Pancreas (tissue), 10 donors: ENCODE results near the gene JMY. TPM values are rescaled to one million over a fixed set of nuclear protein-coding genes. Genes with fewer than 3 reads are reported as not detected.

ENCODE experiments used
- ATAC-seq, 4 donors: fragments of 200-7000 bp; cut with Tn5 transposase; one replicate each; pipeline versions ENCODE4 v1.8.0 to v1.9.1; 2020; ENCODE audit warnings: mild to moderate bottlenecking in 4 of 4, moderate library complexity in 4 of 4
- DNase-seq, 6 donors: peaks; one replicate each; pipeline ENCODE4 v3.0.0-alpha.2; 2020
- FAIRE-seq: peaks from 2 replicates; lab custom pipeline; 2012; peaks lifted over from hg19 to GRCh38; lab: Jason Lieb, UNC
- H3K27ac ChIP-seq, 4 donors: fragments of 200-600 bp; sonication (generic); 1 replicate in 3 of 4; 2 replicates in 1 of 4; pipeline versions ENCODE4 v1.5.0 to v1.8.0; 2020
- H3K27me3 ChIP-seq, 4 donors: fragments of 200-600 bp; one replicate each; pipeline ENCODE4 v1.8.0; 2021
- H3K36me3 ChIP-seq, 3 donors: fragments of 200-600 bp; sonication (generic) in 1 of 3; one replicate each; pipeline versions ENCODE4 v1.5.0 to v1.8.0; 2020 to 2021
- H3K4me1 ChIP-seq, 3 donors: fragments of 200-600 bp; one replicate each; pipeline ENCODE4 v1.8.0; 2021
- H3K4me3 ChIP-seq, 4 donors: fragments of 200-600 bp; sonication (generic) in 2 of 4; one replicate each; pipeline versions ENCODE4 v1.5.0 to v1.8.0; 2020 to 2021
- H3K9me3 ChIP-seq, 4 donors: fragments of 200-600 bp; one replicate each; pipeline ENCODE4 v1.8.0; 2021
- CTCF ChIP-seq, 4 donors: fragments of 200-600 bp; sonication (generic) in 3 of 4; IDR thresholded peaks; one replicate each; pipeline versions ENCODE4 v1.5.0 to v1.8.0; 2021; ENCODE audit warnings: antibody characterized with exemption in 4 of 4
- WGBS, 2 donors: extraction: QIAGEN DNeasy Blood & Tissue Kit; methylation state at CpG; one replicate each; pipeline ENCODE4 v1.1.7; 2013; 5-methylcytosine and 5-hydroxymethylcytosine counted together
- intact Hi-C, 3 donors: fragments of 100-400 bp; cut with DNase I; formaldehyde crosslinking; loops; one replicate each; pipeline versions ENCODE4 v1.11.1 to v1.14.2; 2022
- polyA plus RNA-seq, 2 donors: library from polyadenylated mRNA; stranded (reverse); fragments of 200-250 nt; gene quantifications; one replicate each; pipeline ENCODE4 v1.2.3, GENCODE V29; 2013
- total RNA-seq, 6 donors: library from RNA; stranded (reverse); fragmentation: NEBNext Ultra II Directional in 4 of 6; extraction: Animal tissue kit (Norgen Biotek cat#: 25700) in 4 of 6; gene quantifications; one replicate each; pipeline versions ENCODE4 v1.2.1 to v1.2.4, GENCODE V29; 2021 to 2023
- donor health status: healthy with polysubstance abuse.
- donor health status: DM: no; HTN: no; CAD: no; lungs with moderate emphysema.
- donor health status: DM: no; HTN: no; CAD: no.
- donor health status: control.
- donor health status: control.
- donor health status: Bipolar disorder and iron deficiency.
- donor health status: DM: yes; HTN: yes; CAD: no.
- donor health status: DM: no; HTN: no; CAD: no.
- donor health status: DM: no; HTN: no; CAD: no.
- donor health status: DM: yes; HTN: yes; CAD: no.

The JMY gene
- total and polyA plus RNA-seq, 8 donors = 3.4 to 11.2 (median 6.9) TPM

- H3K4me1 ChIP-seq = peaks cover 0 to 8% (median 3%) of the 10 kb centered on the region in 3 donors
- H3K36me3 ChIP-seq = no peaks in the 10 kb centered on the region
- no peaks in the 10 kb centered on the region for H3K27me3 ChIP-seq
- no peak overlapping the region for H3K27ac ChIP-seq
- no peak overlapping the region for H3K4me3 ChIP-seq
- no peaks in the 10 kb centered on the region for H3K9me3 ChIP-seq
- no peak for ATAC-seq
- no peak for DNase-seq
- 91 to 93% methylated on average over 6 of the region's 6 CpGs for WGBS, 2 donors
- FAIRE-seq = no peak
- no peak for TF ChIP-seq CTCF (IDR thresholded peaks at IDR 0.05)
- intact Hi-C loops = no loop called here
Measured at GRCh38 chr5:79191457-79191856, 44.5 kb upstream of the JMY start.

- Histone ChIP-seq H3K9me3 (no peaks in the 10 kb centered on the region), H3K4me1 (peaks cover 0 to 8% (median 3%) of the 10 kb centered on the region in 3 donors), H3K4me3 (no peak overlapping the region), H3K27me3 (no peaks in the 10 kb centered on the region), H3K36me3 (no peaks in the 10 kb centered on the region), H3K27ac (no peak overlapping the region)
- FAIRE-seq = no peak
- 60 to 72% methylated on average over 4 of the region's 4 CpGs for WGBS, 2 donors
- peak in 2 of 4 donors; percentile 59 to 82 for ATAC-seq
- intact Hi-C loops = no loop called here
- TF ChIP-seq CTCF (IDR thresholded peaks at IDR 0.05) = no peak
- no peak for DNase-seq
Measured at GRCh38 chr5:79193643-79194042, 42.3 kb upstream of the JMY start.

GRCh38 chr5:79200573-79201183 lies 35.3 kb upstream of the JMY start:
- DNase-seq = no peak
- TF ChIP-seq CTCF (IDR thresholded peaks at IDR 0.05) = peak in 2 of 4 donors; percentile 25 to 38

GRCh38 chr5:79201206-79201605 lies 34.7 kb upstream of the JMY start:
- FAIRE-seq = no peak

More at GRCh38 chr5:79200573-79201183, 35.3 kb upstream of the JMY start:
- 39 to 50% methylated on average over 3 of the region's 3 CpGs for WGBS, 2 donors
- no peaks in the 10 kb centered on the region for H3K9me3 ChIP-seq
- FAIRE-seq (peak; percentile 57), ATAC-seq (peak in 3 of 4 donors; percentile 58 to 84 (median 72))
- no peak overlapping the region for H3K4me3 ChIP-seq
- H3K27me3 ChIP-seq = no peaks in the 10 kb centered on the region
- no peaks in the 10 kb centered on the region for H3K36me3 ChIP-seq
- no peak overlapping the region for H3K27ac ChIP-seq
- H3K4me1 ChIP-seq = no peaks in the 10 kb centered on the region
- intact Hi-C loops = no loop called here

More at GRCh38 chr5:79201206-79201605, 34.7 kb upstream of the JMY start:
- H3K4me3 ChIP-seq = no peak overlapping the region
- H3K27me3 ChIP-seq = no peaks in the 10 kb centered on the region
- no peaks in the 10 kb centered on the region for H3K4me1 ChIP-seq
- H3K36me3 ChIP-seq = no peaks in the 10 kb centered on the region
- intact Hi-C loops = no loop called here
- ATAC-seq (no peak), DNase-seq (no peak)
- H3K27ac ChIP-seq = no peak overlapping the region
- no peak for TF ChIP-seq CTCF (IDR thresholded peaks at IDR 0.05)
- H3K9me3 ChIP-seq = no peaks in the 10 kb centered on the region
- WGBS, 2 donors = 52 to 56% methylated on average over 4 of the region's 4 CpGs
